ENCODE measurements around the gene KLHL2.

The KLHL2 gene

DNA sequence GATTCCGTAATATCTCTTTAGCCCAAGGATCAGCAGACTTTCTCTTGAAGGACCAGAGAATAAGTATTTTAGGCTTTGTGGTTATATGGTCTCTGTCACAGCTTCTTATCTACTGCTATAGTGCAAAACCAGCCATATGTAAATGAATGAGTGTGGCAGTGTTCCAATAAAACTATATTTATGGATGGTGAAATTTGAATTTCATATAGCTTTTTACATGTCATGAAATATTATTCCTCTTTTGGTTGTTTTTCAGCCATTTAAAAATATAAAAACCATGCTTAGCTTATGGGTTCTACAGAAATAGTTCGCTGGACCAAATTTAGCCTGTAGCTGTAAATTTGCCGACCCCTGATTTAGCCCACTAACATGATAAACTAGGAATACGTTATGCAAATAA lies 102.1 kb downstream of the KLHL2 start:
- TF ChIP-seq GATA2 (IDR thresholded peaks at IDR 0.05; ENCODE audit: low read depth, low read length) (no peak), GATA3 (IDR thresholded peaks at IDR 0.05; ENCODE audit: low read depth, low read length) (no peak)

DNA sequence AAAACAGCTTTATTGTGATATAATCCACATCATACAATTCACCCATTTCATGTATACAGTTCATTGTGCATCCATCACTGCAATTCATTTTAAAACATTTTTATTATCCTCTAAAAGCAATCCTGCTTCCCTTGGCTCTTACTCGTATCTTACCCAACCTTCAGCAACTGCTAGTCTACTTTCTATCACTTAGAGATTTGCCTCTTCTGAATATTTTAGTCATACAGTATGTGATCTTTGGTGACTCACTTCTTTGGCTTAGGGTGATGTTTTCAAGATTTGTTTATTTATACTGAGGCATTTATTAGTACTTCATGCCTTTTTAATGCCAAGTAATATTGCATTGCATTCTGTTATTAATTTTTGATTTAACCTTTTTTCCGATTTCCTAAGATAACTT lies 105.1 kb downstream of the KLHL2 start:
- TF ChIP-seq GATA3 (IDR thresholded peaks at IDR 0.05; ENCODE audit: low read depth, low read length) (no peak), GATA2 (IDR thresholded peaks at IDR 0.05; ENCODE audit: low read depth, low read length) (no peak)

DNA sequence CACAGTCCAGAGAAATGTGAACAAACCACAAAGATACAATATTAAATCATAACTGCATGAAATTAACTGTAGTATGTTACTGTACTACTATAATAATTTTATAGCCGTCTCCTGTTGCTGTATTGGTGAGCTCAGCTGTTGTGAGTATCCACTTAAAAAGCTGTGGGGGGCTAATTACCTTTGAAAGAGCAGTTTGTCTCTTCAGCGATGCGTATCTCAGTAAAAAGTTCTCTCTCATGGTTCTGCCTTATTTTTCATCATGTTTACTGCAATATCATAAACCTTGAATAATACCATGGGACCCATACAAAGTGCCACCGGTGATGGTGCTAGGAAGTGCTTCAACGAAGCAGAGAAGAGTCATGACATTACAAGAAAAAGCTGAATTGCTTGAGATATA lies 111.7 kb downstream of the KLHL2 start:
- no peak for TF ChIP-seq GATA2 (IDR thresholded peaks at IDR 0.05; ENCODE audit: low read depth, low read length)
- TF ChIP-seq GATA3 (IDR thresholded peaks at IDR 0.05; ENCODE audit: low read depth, low read length) = no peak

DNA sequence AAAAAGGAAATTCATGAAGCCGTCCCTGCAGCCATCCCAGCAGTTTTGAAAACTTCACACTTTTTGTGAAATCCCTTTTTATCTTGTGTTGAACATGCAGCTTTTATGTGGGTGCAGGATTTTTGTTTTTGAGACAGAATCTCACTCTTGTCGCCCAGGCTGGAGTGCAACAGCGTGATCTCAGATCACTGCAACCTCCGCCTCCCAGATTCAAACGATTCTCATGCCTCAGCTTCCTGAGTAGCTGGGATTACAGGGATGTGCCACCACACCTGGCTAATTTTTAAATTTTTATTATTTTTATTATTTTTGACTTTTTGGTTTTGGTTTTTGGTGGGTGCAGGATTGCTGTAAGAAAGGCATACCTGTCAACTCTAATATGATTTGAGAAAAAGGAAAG lies 112.1 kb downstream of the KLHL2 start:
- TF ChIP-seq GATA3 (IDR thresholded peaks at IDR 0.05; ENCODE audit: low read depth, low read length) (no peak), GATA2 (IDR thresholded peaks at IDR 0.05; ENCODE audit: low read depth, low read length) (no peak)

DNA sequence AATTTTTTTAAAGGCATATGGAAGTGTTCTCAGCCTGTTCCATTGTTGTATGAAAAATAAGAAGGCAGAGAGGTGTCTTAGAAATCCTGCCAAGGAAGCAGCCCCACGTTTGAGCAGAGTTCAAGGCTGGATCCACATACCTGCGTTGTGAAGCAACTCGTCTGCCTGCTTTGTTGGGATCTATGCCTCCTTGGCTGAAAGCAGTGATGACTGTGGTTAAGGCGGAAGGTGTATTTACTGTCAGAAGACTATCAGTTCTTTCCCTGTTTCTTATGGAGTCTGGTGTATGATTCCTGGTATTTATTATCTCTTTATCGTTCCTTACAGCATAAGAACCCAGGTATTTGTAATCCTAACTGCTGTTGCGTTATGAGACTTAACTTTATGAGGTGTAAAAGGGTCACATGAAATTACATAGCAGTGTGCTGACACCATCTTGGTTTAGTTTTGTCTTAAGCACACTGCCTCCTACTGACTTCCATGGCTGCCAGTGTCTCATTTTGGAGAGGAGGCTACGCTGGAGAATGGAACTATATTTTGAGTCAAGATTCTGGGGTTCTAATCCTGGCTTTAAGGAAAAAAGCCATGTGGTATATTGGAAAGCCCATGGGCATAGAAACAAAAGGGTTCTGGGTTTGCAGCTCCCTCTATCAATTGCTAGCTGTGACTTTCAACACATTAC lies 117.0 kb downstream of the KLHL2 start:
- TF ChIP-seq GATA2 (IDR thresholded peaks at IDR 0.05; ENCODE audit: low read depth, low read length) = no peak
- TF ChIP-seq GATA3 (IDR thresholded peaks at IDR 0.05; ENCODE audit: low read depth, low read length) = no peak

DNA sequence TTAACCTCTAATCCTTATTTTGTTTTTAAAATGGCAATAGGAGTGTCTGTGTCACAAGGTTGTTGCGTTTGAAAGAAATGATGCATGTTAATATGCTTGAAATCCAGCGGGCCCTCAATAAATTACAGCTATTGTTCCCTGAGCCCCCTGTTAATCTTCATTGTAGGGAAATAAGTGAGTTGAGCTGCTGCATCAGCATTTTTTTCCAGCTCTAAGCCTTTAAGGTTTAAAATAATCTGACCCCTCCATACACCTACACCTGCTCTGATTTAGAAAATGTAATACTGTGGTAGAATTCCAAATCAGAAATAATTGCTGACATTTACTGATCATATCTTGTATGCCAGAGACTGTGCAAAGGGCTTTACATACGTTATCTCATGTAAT lies 117.5 kb downstream of the KLHL2 start:
- no peak for TF ChIP-seq GATA2 (IDR thresholded peaks at IDR 0.05; ENCODE audit: low read depth, low read length)

DNA sequence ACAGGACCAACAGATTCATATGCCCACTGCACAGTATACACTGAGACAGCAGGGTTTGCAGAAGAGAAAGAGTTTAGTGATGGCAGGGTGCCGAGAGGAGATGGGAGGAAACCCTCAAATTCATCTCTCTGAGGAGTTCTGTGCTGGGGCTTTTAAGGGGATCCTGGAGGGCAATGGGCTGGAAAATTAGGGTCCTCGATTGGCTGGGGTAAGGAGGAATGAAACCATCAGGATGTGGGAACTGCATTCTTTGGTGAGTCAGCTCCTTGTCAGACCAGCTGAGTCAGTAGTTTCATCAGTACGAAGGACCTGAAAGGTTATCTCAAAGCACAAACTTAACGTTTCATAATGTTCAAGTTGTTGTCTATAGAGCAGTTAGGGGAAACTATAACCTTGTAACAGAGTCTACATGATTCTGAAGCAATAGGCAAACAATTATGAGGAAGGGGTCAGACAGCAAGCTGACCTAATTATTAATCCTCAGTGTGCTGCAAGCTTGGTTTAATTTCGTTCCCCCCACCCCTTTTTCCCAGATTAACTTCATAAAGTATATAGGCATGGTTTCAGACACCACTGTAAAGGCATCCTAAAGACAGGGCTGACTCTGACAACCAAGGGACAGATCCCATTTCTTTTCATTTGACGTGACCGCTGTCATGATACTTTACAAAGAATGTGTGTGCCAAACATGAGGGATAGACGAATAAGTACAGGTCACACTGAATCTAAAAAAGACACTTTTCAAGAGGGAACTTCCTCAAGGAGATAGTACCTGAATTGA lies 118.6 kb downstream of the KLHL2 start:
- TF ChIP-seq GATA2 (IDR thresholded peaks at IDR 0.05; ENCODE audit: low read depth, low read length) (no peak), GATA3 (IDR thresholded peaks at IDR 0.05; ENCODE audit: low read depth, low read length) (no peak)

DNA sequence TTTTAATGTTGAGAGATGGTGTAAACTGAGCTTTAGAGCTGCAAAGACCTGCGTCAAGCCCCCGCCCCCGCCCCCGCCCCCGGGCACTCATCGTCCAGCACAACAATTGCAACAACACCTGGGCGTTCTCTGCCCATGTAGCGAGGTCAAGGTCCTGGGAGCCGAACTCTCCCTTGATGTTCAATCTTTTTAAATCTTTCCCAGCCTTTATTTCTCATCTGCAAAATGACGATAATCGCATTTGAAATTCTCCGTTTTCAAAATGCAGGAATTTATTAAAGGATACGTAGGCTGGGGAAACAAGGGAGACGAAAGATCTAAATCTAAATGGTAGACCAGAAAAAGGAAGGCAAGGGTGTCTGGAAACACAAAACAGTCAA lies 119.5 kb downstream of the KLHL2 start:
- TF ChIP-seq GATA2 (IDR thresholded peaks at IDR 0.05; ENCODE audit: low read depth, low read length) = no peak
- no peak for TF ChIP-seq GATA3 (IDR thresholded peaks at IDR 0.05; ENCODE audit: low read depth, low read length)

DNA sequence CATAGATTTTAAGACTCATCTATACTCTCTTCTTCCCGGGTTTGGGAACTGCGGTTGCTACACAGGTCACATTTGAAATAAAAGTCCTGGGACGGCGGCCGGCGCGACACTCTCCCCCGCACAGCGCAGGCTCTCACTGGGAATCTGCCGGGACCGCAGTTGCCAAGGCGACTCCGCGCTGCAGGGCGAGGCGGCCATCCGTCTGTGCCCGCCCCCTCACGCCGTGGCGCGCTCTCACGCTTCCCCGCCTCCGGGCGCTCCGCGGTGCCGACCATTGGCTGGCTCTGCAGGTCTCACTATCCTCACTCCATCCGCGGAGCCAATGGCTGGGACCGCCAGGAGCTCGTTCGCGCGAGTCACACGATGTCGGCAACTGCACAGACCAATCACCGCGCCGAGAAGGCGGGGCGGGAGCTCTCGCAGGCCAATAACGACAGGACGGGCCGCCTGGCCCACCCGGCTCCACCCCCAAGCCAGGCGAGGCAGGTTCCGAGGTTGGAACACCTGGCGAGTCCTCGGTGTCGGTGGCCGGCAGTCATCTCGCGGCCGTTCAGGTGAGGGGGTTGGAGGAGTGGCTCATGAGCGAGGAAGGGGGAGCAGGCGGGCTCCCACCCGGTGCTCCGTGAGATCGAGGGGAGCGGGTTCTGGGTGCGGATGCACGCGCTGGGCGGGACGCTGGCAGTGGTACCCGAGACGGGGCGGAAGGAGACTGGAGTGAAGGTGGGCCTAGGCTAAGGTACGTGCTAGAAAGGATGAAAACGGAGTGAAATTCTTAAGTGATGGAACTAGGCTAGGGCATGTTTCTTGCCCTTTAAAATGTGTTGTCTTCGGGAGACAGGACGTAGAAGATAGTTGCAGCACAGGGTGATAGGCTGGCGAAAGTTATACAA lies 120.1 kb downstream of the KLHL2 start, which contains the start of gene MSMO1:
Gene MSMO1 (plus strand): TSS at position 459 of the 890 bp plus-strand sequence. CDS start 5,702 bp downstream, outside the sequence.
- TF ChIP-seq GATA2 (IDR thresholded peaks at IDR 0.05; ENCODE audit: low read depth, low read length) = no peak; the same call in 1 of the 2 replicates
- no peak for TF ChIP-seq GATA3 (IDR thresholded peaks at IDR 0.05; ENCODE audit: low read depth, low read length)

DNA sequence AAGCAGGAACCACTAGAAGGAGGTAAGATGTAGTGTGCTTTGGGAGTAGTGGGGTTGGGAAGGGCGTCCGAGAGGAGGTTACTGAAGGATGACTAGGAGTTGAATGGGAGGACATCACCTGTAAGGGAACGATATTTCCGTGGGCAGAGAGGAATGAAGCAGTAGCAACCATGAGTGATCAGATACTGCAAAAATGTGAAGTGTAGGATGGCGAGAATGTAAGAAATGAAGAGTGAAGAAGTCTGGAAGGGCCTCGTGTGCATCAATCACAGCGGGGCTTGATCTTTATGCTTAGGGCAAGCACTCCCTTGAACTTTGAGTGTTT lies 120.7 kb downstream of the KLHL2 start:
- TF ChIP-seq GATA3 (IDR thresholded peaks at IDR 0.05; ENCODE audit: low read depth, low read length) (no peak), GATA2 (IDR thresholded peaks at IDR 0.05; ENCODE audit: low read depth, low read length) (no peak)

DNA sequence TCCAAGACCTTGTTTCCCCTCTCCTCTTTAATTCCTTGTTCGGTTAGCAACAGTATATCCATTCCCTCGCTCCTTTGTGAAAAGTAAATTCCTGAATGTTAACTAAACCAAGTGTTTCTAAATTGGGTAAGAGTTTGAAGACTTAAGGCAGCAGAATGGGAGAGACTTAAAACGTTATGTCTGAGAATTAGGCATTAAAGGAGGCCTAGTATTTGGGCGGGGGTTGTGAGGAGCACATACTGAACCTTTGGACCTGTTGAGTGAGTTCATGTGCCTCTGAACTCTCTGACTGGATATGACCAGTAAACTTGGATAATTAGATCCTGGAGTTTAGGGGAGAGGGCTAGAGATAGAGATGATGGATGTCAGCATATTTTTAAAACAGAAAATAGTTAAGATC lies 121.3 kb downstream of the KLHL2 start:
- TF ChIP-seq GATA3 (IDR thresholded peaks at IDR 0.05; ENCODE audit: low read depth, low read length) = no peak
- TF ChIP-seq GATA2 (IDR thresholded peaks at IDR 0.05; ENCODE audit: low read depth, low read length) = no peak

DNA sequence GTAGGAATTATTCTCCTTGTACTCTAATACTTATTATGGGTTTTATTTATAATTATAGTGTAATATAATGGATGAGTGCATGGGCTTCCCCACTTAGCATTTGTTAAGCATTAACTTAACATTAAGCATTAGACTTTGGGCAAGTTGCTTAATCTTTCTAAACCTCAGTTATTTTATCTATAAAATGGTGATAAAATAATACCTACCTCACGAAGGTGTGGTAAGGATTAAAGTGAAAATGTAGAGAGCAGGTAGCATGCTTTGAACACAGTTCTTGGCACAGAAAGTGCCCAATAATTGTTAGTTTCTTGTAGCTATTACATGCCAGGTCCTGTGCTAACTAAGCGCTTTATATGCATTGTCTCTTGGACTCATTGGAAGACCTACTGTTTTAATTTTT lies 122.7 kb downstream of the KLHL2 start:
- TF ChIP-seq GATA2 (IDR thresholded peaks at IDR 0.05; ENCODE audit: low read depth, low read length) = no peak
- no peak for TF ChIP-seq GATA3 (IDR thresholded peaks at IDR 0.05; ENCODE audit: low read depth, low read length)

DNA sequence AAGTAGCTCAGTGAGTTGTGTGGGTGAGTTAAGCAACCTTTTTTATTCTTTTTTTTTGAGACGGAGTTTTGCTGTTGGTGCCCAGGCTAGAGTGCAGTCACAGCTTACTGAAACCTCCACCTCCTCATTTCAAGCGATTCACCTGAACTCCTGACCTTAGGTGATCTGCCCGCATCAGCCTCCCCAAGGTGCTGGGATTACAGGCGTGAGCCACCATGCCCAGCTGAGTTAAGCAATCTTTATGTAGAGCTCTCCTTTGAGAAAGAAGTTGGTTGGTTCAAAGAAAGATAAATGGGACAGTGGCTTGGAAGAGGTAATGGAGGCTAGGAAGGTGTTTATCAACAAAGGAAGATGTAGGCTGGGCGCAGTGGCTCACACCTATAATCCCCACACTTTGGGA lies 123.3 kb downstream of the KLHL2 start:
- TF ChIP-seq GATA2 (IDR thresholded peaks at IDR 0.05; ENCODE audit: low read depth, low read length) (no peak), GATA3 (IDR thresholded peaks at IDR 0.05; ENCODE audit: low read depth, low read length) (no peak)

DNA sequence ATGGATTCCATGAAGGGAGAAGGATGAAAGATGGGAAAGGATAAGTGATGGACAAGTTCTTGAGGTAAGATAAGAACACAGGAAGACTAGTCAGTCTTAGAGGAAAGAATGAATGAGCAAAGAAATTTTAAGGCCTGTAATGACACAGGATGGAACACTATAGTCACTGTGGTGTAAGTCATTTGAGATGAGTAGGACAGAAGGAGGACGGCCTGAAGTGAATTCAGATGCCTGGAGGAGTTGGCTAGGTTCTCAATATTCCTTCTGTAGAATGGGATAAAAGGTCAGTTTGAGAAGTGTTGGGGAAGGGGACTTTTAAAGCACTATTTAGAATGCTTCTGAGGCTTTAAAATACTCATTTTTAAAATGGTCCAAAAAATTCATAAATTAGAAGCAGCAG lies 124.0 kb downstream of the KLHL2 start:
- TF ChIP-seq GATA2 (IDR thresholded peaks at IDR 0.05; ENCODE audit: low read depth, low read length) (no peak), GATA3 (IDR thresholded peaks at IDR 0.05; ENCODE audit: low read depth, low read length) (no peak)
